GM10266 (cell line): ENCODE data around the gene TNFAIP3.
A peak's percentile ranks its signal among the peaks of the same experiment; 100 is the strongest.

Experiments used
- DNase-seq: peaks from one replicate; pipeline ENCODE4 v3.0.0; 2012; ENCODE audit errors: extremely low spot score
- CTCF ChIP-seq: IDR thresholded peaks from 2 replicates; pipeline ENCODE4 v1.5.1; 2012; ENCODE audit warnings: mild to moderate bottlenecking, low read depth; ENCODE audit not compliant: control insufficient read depth, insufficient read depth; ENCODE audit errors: missing control alignments

TNFAIP3 gene

GRCh38 chr6:137866914-137867684 is at the start of gene TNFAIP3:
TNFAIP3 (plus strand) TSS chr6:137867259; CDS start chr6:137871228, 3,969 bp downstream.
- DNase-seq: peak; percentile 94
- TF ChIP-seq CTCF: peak; percentile 95

- no peak for DNase-seq
- TF ChIP-seq CTCF: no peak
Observed at GRCh38 chr6:137818440-137818839, 48.6 kb upstream of the TNFAIP3 start.

GRCh38 chr6:137819740-137820139 is 47.3 kb upstream of the TNFAIP3 start:
- no peak for DNase-seq

GRCh38 chr6:137820425-137820824 is 46.6 kb upstream of the TNFAIP3 start:
- DNase-seq: no peak
- TF ChIP-seq CTCF: no peak

More at GRCh38 chr6:137819740-137820139, 47.3 kb upstream of the TNFAIP3 start:
- no peak for TF ChIP-seq CTCF

GRCh38 chr6:137820952-137821351 is 46.1 kb upstream of the TNFAIP3 start:
- TF ChIP-seq CTCF: no peak
- DNase-seq: no peak

- no peak for DNase-seq
- TF ChIP-seq CTCF: no peak
Observed at GRCh38 chr6:137821491-137821890, 45.6 kb upstream of the TNFAIP3 start.

- DNase-seq: no peak
- TF ChIP-seq CTCF: no peak
Observed at GRCh38 chr6:137823826-137824555, 43.1 kb upstream of the TNFAIP3 start.
